ENCODE results near the gene VENTX.

The VENTX gene

GRCh38 chr10:133235265-133235855 lies 2.3 kb upstream of the VENTX start:
- DNase-seq (ENCODE audit: low read depth in 2 of 3, low spot score in 1 of 3), result no peak

DNA sequence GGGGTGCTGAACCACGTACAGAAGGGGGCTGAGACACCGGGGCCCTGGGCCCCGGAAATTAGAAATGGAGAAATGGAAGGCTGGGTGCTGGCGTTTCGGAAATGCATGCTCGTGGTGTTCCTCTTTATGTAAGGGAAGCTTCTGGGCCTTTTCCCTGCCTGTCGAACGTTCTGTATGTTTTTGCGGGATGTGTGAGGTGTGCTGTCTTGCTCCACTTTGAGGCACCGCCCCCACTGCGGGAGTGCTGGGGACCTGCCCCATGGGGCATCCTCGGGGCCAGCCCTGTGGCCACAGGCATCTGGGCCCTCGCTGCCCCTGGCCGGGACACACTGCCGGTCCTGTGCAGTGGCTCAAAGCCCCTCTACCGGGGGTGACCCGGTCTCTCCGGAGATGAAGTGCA lies 1.7 kb upstream of the VENTX start:
- no peak for DNase-seq (ENCODE audit: low read depth in 2 of 3, low spot score in 1 of 3)

GRCh38 chr10:133236401-133237240 lies 1.0 kb upstream of the VENTX start:
- DNase-seq (ENCODE audit: low read depth in 2 of 3, low spot score in 1 of 3), result no peak

DNA sequence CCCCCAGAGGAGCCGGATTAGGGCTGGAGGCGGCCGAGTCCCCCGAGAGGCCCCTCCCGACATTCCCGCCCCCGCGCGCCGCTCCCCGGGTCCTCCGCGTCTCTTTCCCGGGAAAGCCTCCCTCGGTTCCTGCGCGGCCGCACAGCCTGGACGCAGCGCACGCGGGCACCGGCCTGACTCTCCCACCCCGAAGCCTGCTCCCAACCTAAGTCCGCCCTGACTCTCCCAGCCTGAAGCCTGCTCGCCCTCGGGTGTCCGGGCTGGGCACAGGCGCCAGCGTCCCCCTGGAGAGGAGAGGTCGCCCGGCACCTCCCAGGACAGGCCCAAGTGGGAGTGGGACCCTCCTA lies 441 bp upstream of the VENTX start:
- DNase-seq (ENCODE audit: low read depth in 2 of 3, low spot score in 1 of 3), result no peak

DNA sequence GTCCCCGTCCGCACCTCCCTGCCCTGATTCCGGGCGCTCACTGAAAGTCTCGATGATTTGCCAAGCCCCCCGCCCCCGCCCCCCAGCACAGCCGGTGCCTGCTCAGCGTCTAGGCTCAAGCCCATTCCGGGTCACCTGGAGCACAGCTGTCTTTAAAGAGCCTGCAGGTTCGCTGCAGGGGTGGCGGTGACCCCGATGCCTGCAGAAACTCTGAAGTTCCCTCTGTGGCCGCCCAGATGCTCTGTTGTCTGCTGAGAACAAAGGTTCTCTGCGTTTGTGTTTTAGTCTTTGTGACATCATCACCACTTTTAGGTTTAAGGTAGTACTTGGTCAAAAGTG lies 780 bp downstream of the VENTX start:
- no peak for DNase-seq (ENCODE audit: low read depth in 2 of 3, low spot score in 1 of 3)

DNA sequence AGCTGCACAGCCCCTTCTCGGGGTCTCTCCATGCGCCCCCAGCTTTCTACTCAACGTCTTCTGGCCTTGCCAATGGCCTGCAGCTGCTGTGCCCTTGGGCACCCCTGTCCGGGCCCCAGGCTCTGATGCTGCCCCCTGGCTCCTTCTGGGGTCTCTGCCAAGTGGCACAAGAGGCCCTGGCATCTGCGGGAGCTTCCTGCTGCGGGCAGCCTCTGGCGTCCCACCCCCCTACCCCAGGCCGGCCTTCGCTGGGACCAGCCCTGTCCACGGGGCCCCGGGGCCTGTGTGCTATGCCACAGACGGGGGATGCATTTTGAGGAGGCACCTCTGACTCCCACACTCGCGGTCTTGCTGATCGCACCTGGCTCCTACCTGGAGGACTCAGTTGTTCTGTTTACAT lies 2.3 kb downstream of the VENTX start:
- DNase-seq (ENCODE audit: low read depth in 2 of 3, low spot score in 1 of 3), result no peak

DNA sequence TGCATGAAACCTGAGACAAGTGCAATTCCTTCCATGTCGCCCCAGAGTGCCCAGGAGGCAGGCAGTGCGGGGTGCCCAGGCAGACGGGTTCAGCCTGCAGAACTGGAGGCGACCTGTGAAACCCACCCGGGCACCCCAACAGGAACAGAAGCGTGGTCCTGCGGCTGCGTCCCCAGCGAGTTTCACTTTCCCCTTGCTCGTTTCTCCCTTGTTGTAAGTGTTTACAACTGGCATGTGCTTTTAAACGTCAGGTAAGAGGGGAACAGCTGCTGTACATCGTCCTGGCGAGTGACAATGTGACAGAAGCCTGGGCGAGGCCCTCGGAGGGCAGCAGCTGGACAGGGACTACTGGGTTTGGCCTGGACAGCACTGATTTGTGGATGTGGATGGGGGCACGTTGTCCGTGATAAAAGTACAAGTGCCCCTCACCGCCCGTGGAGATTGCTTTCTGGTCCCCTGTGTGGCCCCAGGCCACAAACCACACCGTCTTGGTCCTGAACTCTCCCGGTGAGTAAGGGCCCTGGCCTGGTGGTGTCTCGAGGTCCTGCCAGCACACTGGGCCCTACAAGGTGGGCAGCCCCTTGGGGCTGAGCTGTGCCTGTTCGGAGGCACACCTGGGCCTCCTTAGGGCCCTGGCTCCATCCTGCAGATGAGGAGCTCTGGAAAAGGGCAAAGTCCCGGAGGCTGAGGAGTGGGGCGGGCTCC lies 4.0 kb downstream of the VENTX start:
- no peak for DNase-seq (ENCODE audit: low read depth in 2 of 3, low spot score in 1 of 3)

GRCh38 chr10:133242611-133243356 lies 5.1 kb downstream of the VENTX start:
- no peak for DNase-seq (ENCODE audit: low read depth in 2 of 3, low spot score in 1 of 3)

DNA sequence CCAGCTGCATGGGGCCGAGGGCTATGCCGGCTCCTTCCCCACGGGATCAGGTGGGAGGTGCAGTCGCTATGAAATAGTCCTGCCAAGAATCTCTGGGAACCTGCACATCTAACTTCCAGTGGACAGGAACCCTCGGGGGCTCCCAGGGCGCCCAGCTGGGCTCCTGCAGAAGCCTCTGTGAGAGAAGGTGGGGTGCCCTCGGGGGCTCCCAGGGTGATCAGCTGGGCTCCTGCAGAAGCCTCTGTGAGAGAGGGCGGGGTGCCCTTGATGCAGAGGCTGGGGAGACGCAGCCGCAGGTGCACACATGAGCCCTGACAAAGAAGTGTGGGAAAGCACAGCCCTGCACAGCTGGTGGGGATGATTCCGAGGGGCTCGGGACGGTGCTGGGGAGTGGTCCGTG lies 5.9 kb downstream of the VENTX start:
- no peak for DNase-seq (ENCODE audit: low read depth in 2 of 3, low spot score in 1 of 3)

DNA sequence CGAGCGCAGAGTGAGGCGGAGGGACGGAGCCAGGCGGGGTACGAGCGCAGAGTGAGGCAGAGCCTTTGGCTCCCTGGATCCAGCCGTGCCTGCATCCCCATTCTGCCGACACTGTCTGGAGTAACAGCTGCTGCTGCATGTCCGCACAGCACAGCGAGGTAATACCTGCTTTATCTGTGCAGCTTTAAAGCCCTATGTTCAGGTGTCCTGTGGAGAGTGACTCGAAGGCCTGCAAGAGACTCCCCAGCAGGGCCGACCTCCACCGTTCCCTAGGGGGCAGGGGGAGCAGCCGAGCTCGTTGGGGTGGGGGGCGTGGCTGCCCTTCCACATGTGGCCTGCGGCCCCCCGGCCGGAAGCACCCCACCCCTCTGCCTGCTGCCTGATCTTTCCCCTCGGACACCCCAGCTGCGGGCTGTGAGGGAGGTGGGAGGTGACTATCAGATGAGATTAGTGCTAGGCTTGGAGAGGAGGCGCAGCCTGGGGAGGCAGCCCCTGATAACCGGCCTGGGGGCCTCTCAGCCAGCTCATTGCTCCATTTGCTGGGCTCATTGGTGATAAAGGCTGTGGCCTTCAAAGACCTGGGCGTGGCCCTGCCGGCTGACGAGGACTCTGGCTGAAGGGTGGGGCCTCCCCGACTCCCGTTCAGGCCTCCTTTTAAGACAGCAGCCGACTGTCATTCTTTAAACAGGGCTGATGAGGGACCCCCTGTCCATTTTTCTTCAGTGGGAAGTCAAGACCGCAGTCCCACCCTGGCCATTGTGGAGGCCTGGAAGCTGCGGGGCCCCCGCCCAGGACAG lies 8.0 kb downstream of the VENTX start:
- DNase-seq (ENCODE audit: low read depth in 2 of 3, low spot score in 1 of 3), result no peak

- no peak for DNase-seq (ENCODE audit: low read depth in 2 of 3, low spot score in 1 of 3)
Observed at GRCh38 chr10:133246236-133246626, 8.6 kb downstream of the VENTX start.

DNA sequence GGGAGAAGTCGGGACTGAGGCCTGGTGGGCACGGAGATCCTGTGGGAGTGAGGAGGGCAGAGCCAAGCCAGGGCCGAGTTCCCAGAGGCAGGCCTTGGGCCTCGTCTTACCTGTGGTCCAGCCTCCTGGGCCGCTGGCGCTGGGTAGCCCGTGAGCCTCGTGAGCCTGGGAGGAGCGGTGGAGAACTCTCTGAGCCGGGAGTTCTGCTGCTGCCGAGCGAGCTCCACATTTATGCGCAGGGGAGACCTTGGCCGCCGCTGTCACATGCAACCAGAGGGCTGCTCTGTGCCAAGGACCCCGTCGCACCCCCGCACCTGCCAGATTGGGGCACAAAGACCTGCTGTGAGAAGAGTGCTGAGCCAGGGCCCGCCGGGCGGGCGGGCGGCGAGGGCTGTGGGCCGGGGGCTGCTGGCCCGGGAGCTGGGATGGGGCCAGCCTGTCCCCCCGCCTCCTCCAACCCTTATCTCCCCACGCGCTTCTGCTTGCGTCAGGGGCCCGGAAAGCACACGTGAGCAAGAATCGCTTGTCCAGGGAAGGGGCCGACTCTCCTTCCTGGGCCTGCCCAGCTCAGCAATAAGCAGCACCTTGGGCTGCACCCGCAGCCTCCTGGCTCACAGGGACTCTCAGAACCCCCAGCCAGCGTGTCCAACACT lies 10.2 kb downstream of the VENTX start:
- no peak for DNase-seq (ENCODE audit: low read depth in 2 of 3, low spot score in 1 of 3)

GRCh38 chr10:133248334-133248715 lies 10.7 kb downstream of the VENTX start:
- no peak for DNase-seq (ENCODE audit: low read depth in 2 of 3, low spot score in 1 of 3)

DNA sequence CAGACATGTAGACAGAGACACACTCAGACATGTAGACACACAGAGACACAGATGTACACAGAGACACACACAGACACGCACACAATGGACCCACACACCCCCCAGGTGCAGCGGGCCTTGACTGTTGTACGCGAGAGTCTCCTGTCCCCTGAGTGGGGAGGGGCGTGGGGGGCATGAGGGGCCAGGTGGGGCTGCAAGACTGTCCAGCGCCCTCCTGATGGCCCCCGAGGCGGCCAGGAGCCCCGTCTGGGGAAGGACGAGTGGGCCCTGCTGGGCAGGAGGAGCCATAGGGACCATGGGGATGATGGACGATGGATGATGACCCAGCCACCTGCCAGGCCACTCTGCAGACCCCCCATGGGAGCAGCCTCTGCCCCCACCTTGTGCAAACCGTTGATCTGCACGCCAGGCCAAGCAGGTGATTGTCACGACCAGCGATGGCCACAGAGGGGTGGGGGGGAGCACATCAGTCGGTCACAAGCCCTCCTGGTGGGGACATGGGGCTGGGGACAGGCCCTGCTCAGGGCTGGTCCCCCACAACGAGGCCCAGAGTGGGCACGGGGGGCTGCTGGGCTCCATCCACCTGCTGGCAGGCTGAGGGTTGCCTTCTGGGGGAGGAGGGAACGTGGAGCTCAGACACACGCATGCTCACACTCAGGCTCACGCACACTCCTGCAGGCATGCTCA lies 11.6 kb downstream of the VENTX start:
- DNase-seq (ENCODE audit: low read depth in 2 of 3, low spot score in 1 of 3), result no peak

DNA sequence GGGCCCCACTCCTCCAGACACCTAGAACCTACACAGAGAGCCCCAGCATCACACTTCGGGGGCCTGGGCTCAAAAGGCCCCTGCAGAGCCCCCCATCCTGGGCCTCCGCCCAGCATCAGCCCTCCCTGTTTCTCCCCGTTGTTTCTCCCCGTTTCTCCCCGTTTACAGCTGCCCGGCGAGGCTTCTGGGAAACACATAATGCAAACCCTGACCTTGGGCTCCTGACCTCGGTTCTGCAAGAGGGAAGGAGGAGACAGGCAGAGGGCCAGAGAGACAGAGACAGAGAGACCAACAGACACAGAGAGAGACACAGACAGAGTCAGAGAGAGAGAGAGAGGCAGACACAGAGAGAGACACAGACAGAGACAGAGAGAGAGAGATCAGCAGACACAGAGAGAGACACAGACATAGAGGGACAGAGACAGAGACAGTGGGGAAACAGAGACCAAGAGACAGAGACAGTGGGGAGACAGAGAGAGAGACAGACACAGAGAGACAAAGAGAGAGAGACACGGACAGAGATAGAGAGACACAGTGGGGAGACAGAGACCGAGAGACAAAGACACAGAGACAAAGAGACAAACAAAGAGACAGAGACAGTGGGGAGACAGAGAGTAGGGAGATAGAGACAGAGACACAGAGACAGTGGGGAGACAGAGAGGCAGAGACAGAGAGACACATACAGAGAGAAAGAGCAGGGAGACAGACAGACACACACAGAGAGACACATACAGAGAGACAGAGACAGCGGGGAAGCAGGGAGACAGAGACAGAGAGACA lies 12.5 kb downstream of the VENTX start:
- DNase-seq (ENCODE audit: low read depth in 2 of 3, low spot score in 1 of 3), result no peak

- DNase-seq (ENCODE audit: low read depth in 2 of 3, low spot score in 1 of 3), result no peak
Observed at GRCh38 chr10:133251388-133252222, 13.9 kb downstream of the VENTX start.

GRCh38 chr10:133252223-133252552 lies 14.5 kb downstream of the VENTX start:
- no peak for DNase-seq (ENCODE audit: low read depth in 2 of 3, low spot score in 1 of 3)

DNA sequence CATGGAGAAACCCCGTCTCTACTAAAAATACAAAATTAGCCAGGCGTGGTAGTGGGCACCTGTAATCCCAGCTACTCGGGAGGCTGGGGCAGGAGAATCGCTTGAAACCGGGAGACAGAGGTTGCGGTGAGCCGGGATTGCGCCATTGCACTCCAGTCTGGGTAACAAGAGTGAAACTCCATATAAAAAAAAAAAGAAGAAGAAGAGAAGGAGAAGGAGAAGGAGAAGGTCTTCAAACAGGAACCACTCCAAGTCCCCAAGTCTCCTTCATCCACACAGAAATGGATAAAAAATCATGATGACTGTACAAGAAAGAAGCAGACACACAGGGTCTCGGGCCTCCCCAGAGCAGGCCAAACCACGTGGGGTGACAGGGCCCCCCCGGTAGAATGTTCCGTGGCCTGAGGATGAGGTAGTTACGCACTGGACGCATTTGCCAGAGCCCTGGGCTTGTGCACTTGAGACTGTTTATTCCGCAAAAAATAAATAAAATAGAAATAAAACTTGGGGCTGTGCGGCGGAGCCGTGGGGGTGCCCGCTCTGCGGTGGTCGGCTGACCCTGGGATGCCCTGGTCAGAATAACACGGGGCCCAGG lies 15.8 kb downstream of the VENTX start:
- DNase-seq (ENCODE audit: low read depth in 2 of 3, low spot score in 1 of 3), result no peak
